Tibial nerve (tissue), 4 donors: ENCODE data around the gene TRAPPC2L. TPM values are rescaled to one million over a fixed set of nuclear protein-coding genes. Genes with fewer than 3 reads are reported as not detected.

ENCODE experiments used
- DNase-seq, 2 donors: peaks; one replicate each; pipeline ENCODE4 v3.0.0-alpha.2; 2019; ENCODE audit warnings: low spot score in 2 of 2
- H3K27ac ChIP-seq, 4 donors: fragments of 200-600 bp; sonication (generic) in 3 of 4; one replicate each; pipeline ENCODE4 v1.5.1; 2017 to 2019; ENCODE audit warnings: mild to moderate bottlenecking in 1 of 4
- H3K27me3 ChIP-seq, 2 donors: fragments of 200-600 bp; sonication (generic) in 1 of 2; one replicate each; pipeline versions ENCODE4 v1.5.1 to v1.6.0; 2017 to 2019
- H3K36me3 ChIP-seq, 3 donors: fragments of 200-600 bp; sonication (generic); one replicate each; pipeline ENCODE4 v1.5.1; 2018 to 2019
- H3K4me1 ChIP-seq, 4 donors: fragments of 200-600 bp; sonication (generic) in 3 of 4; one replicate each; pipeline ENCODE4 v1.5.1; 2017 to 2019
- H3K4me3 ChIP-seq, 4 donors: fragments of 200-600 bp; sonication (generic) in 3 of 4; one replicate each; pipeline ENCODE4 v1.5.1; 2017 to 2019; ENCODE audit warnings: mild to moderate bottlenecking in 1 of 4, moderate library complexity in 1 of 4
- H3K9me3 ChIP-seq, 4 donors: fragments of 200-600 bp; sonication (generic) in 3 of 4; one replicate each; pipeline ENCODE4 v1.5.1; 2017 to 2019
- CTCF ChIP-seq, 5 experiments: fragments of 200-600 bp in 3 of 5; fragments of 450-650 bp in 2 of 5; sonication (generic) in 3 of 5; IDR thresholded peaks; one replicate each; pipeline ENCODE4 v1.5.1; 2016 to 2019; ENCODE audit warnings: antibody characterized with exemption in 5 of 5, mild to moderate bottlenecking in 3 of 5, moderate library complexity in 2 of 5
- EP300 ChIP-seq, 2 donors: sonication (generic); formaldehyde crosslinking; IDR thresholded peaks; one replicate each; pipeline ENCODE4 v1.6.1; 2017; ENCODE audit warnings: antibody characterized with exemption in 2 of 2, mild to moderate bottlenecking in 1 of 2
- POLR2A ChIP-seq, 2 donors: fragments of 450-650 bp; IDR thresholded peaks; one replicate each; pipeline ENCODE4 v1.6.1; 2017; ENCODE audit warnings: antibody characterized with exemption in 2 of 2, mild to moderate bottlenecking in 2 of 2, moderate library complexity in 2 of 2
- WGBS, 2 donors: methylation state at CpG; one replicate each; pipeline ENCODE4 v1.1.5; 2018; 5-methylcytosine and 5-hydroxymethylcytosine counted together
- total RNA-seq, 4 donors: library from RNA; depleted of rRNA; stranded (reverse); fragments of >200 nt; gene quantifications; one replicate each; pipeline ENCODE4 v1.1.0, GENCODE V29; 2016

TRAPPC2L gene
- total RNA-seq, 4 donors from 2014 or later = 18.0 to 36.6 (median 22.9) TPM

GRCh38 chr16:88876942-88877526 is 20.1 kb downstream of the TRAPPC2L start:
- H3K4me3 ChIP-seq = no peak overlapping the region
- H3K27me3 ChIP-seq = peaks cover 0 to 14% of the 10 kb centered on the region in 2 donors
- H3K27ac ChIP-seq = no peak overlapping the region
- H3K36me3 ChIP-seq = peaks cover 0 to 24% (median 0%) of the 10 kb centered on the region in 3 donors
- H3K9me3 ChIP-seq = no peaks in the 10 kb centered on the region
- TF ChIP-seq CTCF (IDR thresholded peaks at IDR 0.05) (no peak), EP300 (IDR thresholded peaks at IDR 0.05) (no peak), POLR2A (IDR thresholded peaks at IDR 0.05) (no peak)
- no peak for DNase-seq
- 82 to 83% methylated on average over 21 to 25 of the region's 33 CpGs for WGBS, 2 donors
- H3K4me1 ChIP-seq = peaks cover 0 to 16% (median 0%) of the 10 kb centered on the region in 4 donors

- peaks cover 0 to 20% (median 0%) of the 10 kb centered on the region in 4 donors for H3K4me1 ChIP-seq
- no peak for DNase-seq
- H3K27ac ChIP-seq = no peak overlapping the region
- TF ChIP-seq EP300 (IDR thresholded peaks at IDR 0.05) (no peak), CTCF (IDR thresholded peaks at IDR 0.05) (no peak), POLR2A (IDR thresholded peaks at IDR 0.05) (no peak)
- H3K36me3 ChIP-seq = peaks cover 0 to 24% (median 0%) of the 10 kb centered on the region in 3 donors
- no peaks in the 10 kb centered on the region for H3K9me3 ChIP-seq
- WGBS, 2 donors = 85 to 92% methylated on average over 17 to 20 of the region's 20 CpGs
- peaks cover 0 to 13% of the 10 kb centered on the region in 2 donors for H3K27me3 ChIP-seq
- H3K4me3 ChIP-seq = no peak overlapping the region
Measured at GRCh38 chr16:88877564-88878289, 20.8 kb downstream of the TRAPPC2L start.

- DNase-seq = no peak
- Histone ChIP-seq H3K4me3 (no peak overlapping the region), H3K27me3 (peaks cover 0 to 13% of the 10 kb centered on the region in 2 donors), H3K27ac (no peak overlapping the region), H3K36me3 (peaks cover 0 to 24% (median 0%) of the 10 kb centered on the region in 3 donors), H3K4me1 (peaks cover 0 to 20% (median 0%) of the 10 kb centered on the region in 4 donors), H3K9me3 (no peaks in the 10 kb centered on the region)
- WGBS, 2 donors = 93 to 97% methylated on average over 19 to 20 of the region's 20 CpGs
- TF ChIP-seq POLR2A (IDR thresholded peaks at IDR 0.05) (no peak), EP300 (IDR thresholded peaks at IDR 0.05) (no peak), CTCF (IDR thresholded peaks at IDR 0.05) (no peak)
Measured at GRCh38 chr16:88878356-88878755, 21.4 kb downstream of the TRAPPC2L start.

DNA sequence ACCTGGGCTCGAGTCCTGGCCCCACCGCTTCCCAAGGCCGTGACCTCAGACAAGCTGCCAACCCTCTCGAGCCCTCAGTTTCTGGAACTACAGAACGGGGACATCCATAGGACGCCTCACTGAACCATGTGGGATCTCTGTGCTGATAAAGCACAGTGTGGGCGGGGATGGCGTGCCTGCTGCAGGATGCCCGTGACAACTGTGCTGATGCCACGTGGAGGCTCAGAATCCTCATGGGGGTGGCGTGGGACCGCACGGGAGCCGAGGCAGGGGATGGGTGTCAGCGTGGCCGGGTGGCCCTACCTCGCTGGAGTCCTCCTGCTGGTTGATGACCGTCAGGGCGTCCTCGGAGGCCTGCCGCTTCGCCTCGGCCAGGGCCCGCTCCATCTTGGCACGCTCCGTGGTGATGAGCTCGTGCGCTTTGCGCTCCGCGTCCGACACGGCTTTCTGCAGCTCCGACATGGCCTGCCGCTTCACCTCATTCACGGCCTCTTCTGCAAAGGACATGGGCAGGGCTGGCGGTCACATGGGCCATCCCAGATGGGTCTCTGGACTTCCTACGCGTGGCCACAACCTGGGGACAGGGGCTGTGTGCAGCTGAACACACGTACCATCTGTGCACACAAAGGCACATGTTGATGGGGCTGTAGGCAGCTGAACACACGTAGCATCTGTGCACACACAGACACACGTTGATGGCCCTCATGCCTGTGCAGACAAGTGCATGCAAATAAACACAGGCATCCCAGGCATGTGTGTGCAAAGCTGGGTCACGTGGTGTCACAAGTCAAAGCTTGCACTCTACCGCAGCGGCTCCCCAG is 22.2 kb downstream of the TRAPPC2L start:
- DNase-seq = no peak
- H3K36me3 ChIP-seq = peaks cover 0 to 24% (median 0%) of the 10 kb centered on the region in 3 donors
- no peak overlapping the region for H3K27ac ChIP-seq
- no peak overlapping the region for H3K4me3 ChIP-seq
- no peaks in the 10 kb centered on the region for H3K9me3 ChIP-seq
- 85 to 88% methylated on average over 43 to 45 of the region's 45 CpGs for WGBS, 2 donors
- no peak for TF ChIP-seq CTCF (IDR thresholded peaks at IDR 0.05)
- TF ChIP-seq POLR2A (IDR thresholded peaks at IDR 0.05) = no peak
- TF ChIP-seq EP300 (IDR thresholded peaks at IDR 0.05) = no peak
- peaks cover 0 to 13% of the 10 kb centered on the region in 2 donors for H3K27me3 ChIP-seq
- H3K4me1 ChIP-seq = peaks cover 0 to 20% (median 0%) of the 10 kb centered on the region in 4 donors
